GM12878 (cell line): Measurements from ENCODE around the gene AKAP14. TPM values are rescaled to one million over a fixed set of nuclear protein-coding genes. Genes with fewer than 3 reads are reported as not detected.

Experiments used
- ATAC-seq: fragments of 200-7000 bp; cut with Tn5 transposase; 3 replicates; pipeline ENCODE4 v1.9.1; 2020; ENCODE audit warnings: mild to moderate bottlenecking, moderate library complexity
- BruUV-seq: library from RNA; stranded (reverse); fragments of 400-500 nt; replicated peaks from 2 replicates; lab custom pipeline; 2021; lab: Mats Ljungman, UMichigan
- CTCF ChIA-PET: fragments of 300-600 bp; sonication (Branson Sonifier 250); formaldehyde crosslinking; extraction: SDS; loops from one replicate; lab custom pipeline; 2021; ENCODE audit warnings: inconsistent platforms; lab: Yijun Ruan, JAX
- POLR2A ChIA-PET: fragments of 350-600 bp; formaldehyde crosslinking; extraction: SDS; loops from one replicate; lab custom pipeline; 2021; ENCODE audit warnings: inconsistent platforms; lab: Charles Lee
- RAD21 ChIA-PET: fragments of 300-600 bp; sonication (Branson Sonifier 250); formaldehyde crosslinking; loops from one replicate; lab custom pipeline; 2023; ENCODE audit warnings: antibody characterized with exemption; ENCODE audit not compliant: unreplicated experiment; lab: Charles Lee
- SMC1A ChIA-PET: fragments of 300-600 bp; sonication (Branson Sonifier 250); formaldehyde crosslinking; loops from one replicate; lab custom pipeline; 2023; ENCODE audit not compliant: unreplicated experiment, uncharacterized antibody; lab: Charles Lee
- DNase-seq: peaks from one replicate; pipeline ENCODE4 v3.0.0-alpha.2; 2011; ENCODE audit warnings: low read depth, low spot score
- FAIRE-seq: peaks from 3 replicates; lab custom pipeline; 2011; peaks lifted over from hg19 to GRCh38; lab: Jason Lieb, UNC
- H2AFZ ChIP-seq: 2 replicates; pipeline ENCODE4 v1.6.0; 2011; ENCODE audit warnings: low read depth, low read length, control low read depth; ENCODE audit not compliant: control insufficient read depth
- H3K27ac ChIP-seq: 2 replicates; pipeline ENCODE4 v1.5.1; 2011; ENCODE audit warnings: control low read depth; ENCODE audit not compliant: control insufficient read depth, insufficient read depth
- H3K27me3 ChIP-seq, 2 experiments: replicated peaks in 1 of 2; 2 replicates each; pipeline versions ENCODE4 v1.6.0 to v1.6.1; 2011; ENCODE audit warnings: low read length in 1 of 2; ENCODE audit not compliant: control insufficient read depth in 2 of 2, insufficient read depth in 2 of 2
- H3K36me3 ChIP-seq, 2 experiments: 2 replicates each; pipeline ENCODE4 v1.5.1; 2011; ENCODE audit warnings: low read length in 1 of 2; ENCODE audit not compliant: control insufficient read depth in 2 of 2, insufficient read depth in 2 of 2
- H3K4me1 ChIP-seq: 2 replicates; pipeline ENCODE4 v1.6.1; 2011; ENCODE audit warnings: mild to moderate bottlenecking, low read length, moderate library complexity, mixed read lengths; ENCODE audit not compliant: control insufficient read depth, insufficient read depth
- H3K4me2 ChIP-seq: 2 replicates; pipeline ENCODE4 v1.6.0; 2011; ENCODE audit warnings: control low read depth; ENCODE audit not compliant: control insufficient read depth, insufficient read depth
- H3K4me3 ChIP-seq: fragments of 200-600 bp; sonication (generic); 2 replicates; pipeline ENCODE4 v1.5.1; 2016
- H3K79me2 ChIP-seq: 2 replicates; pipeline ENCODE4 v1.6.0; 2011; ENCODE audit warnings: low read length; ENCODE audit not compliant: control insufficient read depth, insufficient read depth
- H3K9ac ChIP-seq: 2 replicates; pipeline ENCODE4 v1.8.0; 2011; ENCODE audit warnings: low read length, control low read depth, mixed read lengths; ENCODE audit not compliant: control insufficient read depth, insufficient read depth
- H3K9me3 ChIP-seq: replicated peaks from 3 replicates; pipeline ENCODE4 v1.5.1; 2011; ENCODE audit warnings: mild to moderate bottlenecking, low read length; ENCODE audit not compliant: control insufficient read depth, insufficient read depth
- H4K20me1 ChIP-seq: 2 replicates; pipeline ENCODE4 v1.6.0; 2011; ENCODE audit not compliant: control insufficient read depth, insufficient read depth
- BACH1 ChIP-seq: fragments of 450-650 bp; IDR thresholded peaks from 2 replicates; pipeline ENCODE4 v1.6.1; 2017; ENCODE audit warnings: mild to moderate bottlenecking, borderline replicate concordance
- CREM ChIP-seq: IDR thresholded peaks from 2 replicates; pipeline ENCODE4 v1.6.1; 2014; ENCODE audit warnings: antibody characterized with exemption, low read depth
- CUX1 ChIP-seq: IDR thresholded peaks from 2 replicates; pipeline ENCODE4 v1.6.1; 2012; ENCODE audit warnings: improper control_type of control experiment, low read depth, low read length; ENCODE audit not compliant: insufficient replicate concordance
- KDM1A ChIP-seq: fragments of 200-600 bp; sonication (generic); IDR thresholded peaks from 2 replicates; pipeline ENCODE4 v1.6.1; 2016; ENCODE audit warnings: borderline replicate concordance
- MYC ChIP-seq: IDR thresholded peaks from 2 replicates; pipeline ENCODE4 v1.6.1; 2011; ENCODE audit warnings: mild to moderate bottlenecking, low read length, moderate library complexity, inconsistent platforms; ENCODE audit not compliant: insufficient read depth, insufficient replicate concordance, insufficient read length, severe bottlenecking
- SIX5 ChIP-seq: IDR thresholded peaks from 2 replicates; pipeline ENCODE4 v1.6.1; 2011; ENCODE audit warnings: mild to moderate bottlenecking, low read depth, low read length, moderate library complexity; ENCODE audit not compliant: severe bottlenecking
- STAT3 ChIP-seq: IDR thresholded peaks from 2 replicates; pipeline ENCODE4 v1.6.1; 2011; ENCODE audit warnings: low read depth, low read length, improper control_type of control experiment
- ZNF384 ChIP-seq: IDR thresholded peaks from 2 replicates; pipeline ENCODE4 v1.6.1; 2012; ENCODE audit warnings: low read depth, mild to moderate bottlenecking, low read length, improper control_type of control experiment, borderline replicate concordance
- WGBS: methylation state at CpG from one replicate; pipeline ENCODE4 v1.1.6; 2016; ENCODE audit warnings: low lambda C conversion rate; ENCODE audit not compliant: insufficient replicate concordance, insufficient coverage; ENCODE audit errors: missing lambda C conversion rate; 5-methylcytosine and 5-hydroxymethylcytosine counted together
- in situ Hi-C: fragments of 300-500 bp; cut with MboI; formaldehyde crosslinking; loops from 9 replicates; pipeline ENCODE4 v1.14.3; 2018; ENCODE audit warnings: mixed read lengths
- intact Hi-C: fragments of 100-400 bp; cut with micrococcal nuclease; formaldehyde crosslinking; loops from one replicate; pipeline ENCODE4 v1.14.2; 2022; ENCODE audit not compliant: unreplicated experiment
- polyA plus RNA-seq, 11 experiments: library from polyadenylated mRNA; depleted of rRNA in 4 of 11; unstranded in 6 of 11; stranded (reverse) in 5 of 11; fragments of >200 nt; fragmentation: Nextera tagmentation in 4 of 11; fragmentation: Illumina TruSeq in 1 of 11; extraction: Ambion mirVana in 4 of 11; extraction: Trizol in 1 of 11; gene quantifications; 1 replicate in 1 of 11; 2 replicates in 10 of 11; pipeline versions ENCODE4 v1.2.1 to v1.2.3, GENCODE V29; 2011 to 2016; ENCODE audit warnings: inconsistent platforms in 2 of 11, missing spikeins in 2 of 11, low read depth in 1 of 11
- total RNA-seq, 4 experiments: library from RNA; depleted of rRNA in 3 of 4; stranded (reverse); fragments of >200 nt in 3 of 4; fragmentation: Illumina TruSeq in 1 of 4; extraction: Trizol in 1 of 4; gene quantifications; 2 replicates each; pipeline versions ENCODE4 v1.2.1 to v1.2.3, GENCODE V29; 2013 to 2021

Gene AKAP14
- total and polyA plus RNA-seq, 10 of the 15 experiments (the other 5 are each of a cell fraction or from before 2014, with no cell fraction given): not detected

- ATAC-seq (no peak), DNase-seq (no peak), FAIRE-seq (peak; percentile 38)
- peak overlapping the region; percentile 63 for H3K4me2 ChIP-seq
- no peaks in the 10 kb centered on the region for H3K9me3 ChIP-seq
- RAD21 ChIA-PET: no interaction called here
- no peak for TF ChIP-seq SIX5
- TF ChIP-seq BACH1: no peak
- CTCF ChIA-PET: interaction anchor here (0.6 kb wide), 1 partner anchor 813 kb away, joined by 3 read pairs; no protein-coding TSS in a partner anchor
- H3K4me1 ChIP-seq: no peaks in the 10 kb centered on the region
- peaks cover 14% of the 10 kb centered on the region for H3K79me2 ChIP-seq
- SMC1A ChIA-PET: no interaction called here
- H3K27me3 ChIP-seq: no peaks in the 10 kb centered on the region; a peak in 1 of 4 replicates
- intact Hi-C loops (loop anchor here (5.0 kb wide), 1 partner anchor 150 kb away; the partner anchor contains the start of gene RPL39), in situ Hi-C loops (no loop called here)
- H3K27ac ChIP-seq: peak overlapping the region; percentile 41; the same call in 1 of the 2 replicates
- H3K4me3 ChIP-seq: peak overlapping the region; percentile 62
- peak overlapping the region; percentile 62; the same call in 1 of the 2 replicates for H3K9ac ChIP-seq
- 43% methylated on average over 13 of the region's 13 CpGs for WGBS
- no peaks in the 10 kb centered on the region for H3K36me3 ChIP-seq
- no TSS peak for BruUV-seq
- H2AFZ ChIP-seq: no peak overlapping the region
- no peaks in the 10 kb centered on the region for H4K20me1 ChIP-seq
- POLR2A ChIA-PET: interaction anchor here (0.6 kb wide), 1 partner anchor 91 kb away, joined by 4 read pairs; no protein-coding TSS in a partner anchor
Observed at GRCh38 chrX:119942173-119942819, 46.6 kb downstream of the AKAP14 start.

GRCh38 chrX:119942831-119943184, 47.1 kb downstream of the AKAP14 start:
- ATAC-seq: peak; percentile 30
- ChIA-PET CTCF (interaction anchor here (0.6 kb wide), 1 partner anchor 812 kb away, joined by 3 read pairs; no protein-coding TSS in a partner anchor), RAD21 (no interaction called here), POLR2A (interaction anchor here (0.6 kb wide), 1 partner anchor 9 kb away, joined by 3 read pairs; no protein-coding TSS in a partner anchor), SMC1A (no interaction called here)
- FAIRE-seq: peak; percentile 18
- no peaks in the 10 kb centered on the region for H3K36me3 ChIP-seq
- in situ Hi-C loops: no loop called here
- peak overlapping the region; percentile 41 for H3K27ac ChIP-seq
- BruUV-seq: no TSS peak
- peak overlapping the region; percentile 62 for H3K9ac ChIP-seq
- H3K9me3 ChIP-seq: no peaks in the 10 kb centered on the region
- H2AFZ ChIP-seq: peak overlapping the region; percentile 77; the same call in 1 of the 2 replicates
- peak overlapping the region; percentile 63 for H3K4me2 ChIP-seq
- peaks cover 14% of the 10 kb centered on the region for H3K79me2 ChIP-seq
- H4K20me1 ChIP-seq: no peaks in the 10 kb centered on the region
- H3K4me1 ChIP-seq: no peaks in the 10 kb centered on the region
- no peak for DNase-seq
- intact Hi-C loops: loop anchor here (5.0 kb wide), 1 partner anchor 151 kb away; the partner anchor contains the start of gene RPL39
- H3K27me3 ChIP-seq: no peaks in the 10 kb centered on the region; a peak in 1 of 4 replicates
- WGBS: 40% methylated on average over 14 of the region's 14 CpGs
- peak overlapping the region; percentile 62 for H3K4me3 ChIP-seq
- TF ChIP-seq CUX1: no peak
- TF ChIP-seq STAT3: no peak
- no peak for TF ChIP-seq CREM
- no peak for TF ChIP-seq ZNF384
- no peak for TF ChIP-seq MYC
- no peak for TF ChIP-seq KDM1A
